CD4-positive, alpha-beta T cell treated with Interleukin-12 subunit alpha and Interleukin-12 subunit beta, for 1 hour (primary cell): Measurements from ENCODE around the gene PPP1R1B.
"Not testable (repeated sequence)": the region's sequence is repeated elsewhere in the genome, so short reads cannot be mapped to it uniquely, and the experiment has no call there.

Experiments used
- DNase-seq: peaks from one replicate; pipeline ENCODE4 v3.0.0-alpha.2; 2020

Gene PPP1R1B

DNA sequence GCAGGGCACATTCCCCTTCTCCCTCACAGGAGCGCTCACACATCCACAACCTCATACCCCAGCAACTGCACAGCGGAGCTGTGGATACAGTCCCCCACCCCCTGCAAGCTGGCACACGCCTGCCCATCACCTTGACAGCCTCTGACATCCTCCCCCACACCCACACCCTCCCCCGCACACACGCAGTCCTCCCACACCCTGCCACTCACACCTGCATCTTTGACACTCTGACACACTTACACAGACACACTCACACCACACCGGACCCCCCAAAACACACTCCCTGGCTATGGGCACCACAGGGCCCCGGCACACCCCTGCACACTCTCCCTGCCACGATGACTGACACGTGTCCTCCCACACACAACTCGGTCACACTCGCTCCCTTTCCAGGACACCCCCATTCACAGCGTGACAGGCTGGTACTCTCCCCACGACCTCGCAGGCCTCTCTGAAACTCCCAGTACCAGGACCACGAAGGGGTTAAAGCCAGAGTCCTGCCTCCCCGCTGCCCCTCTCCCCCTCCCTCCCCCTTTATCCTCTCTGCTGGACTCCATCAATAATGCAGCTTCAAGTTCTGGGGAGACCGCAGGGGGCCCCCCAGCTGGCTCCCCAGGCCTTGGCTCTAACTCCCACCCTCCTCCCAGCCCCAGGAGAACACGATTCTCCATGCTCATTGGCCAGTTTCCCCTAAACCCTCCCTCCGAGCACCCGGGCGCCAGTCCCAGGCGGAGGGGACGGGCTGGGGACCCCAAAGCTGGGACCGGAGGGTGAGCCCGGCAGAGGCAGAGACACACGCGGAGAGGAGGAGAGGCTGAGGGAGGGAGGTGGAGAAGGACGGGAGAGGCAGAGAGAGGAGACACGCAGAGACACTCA, at the start of gene PPP1R1B:
Gene PPP1R1B (plus strand): TSS at position 782 of the 876 bp plus-strand sequence. CDS start 441 bp downstream, outside the sequence.
- DNase-seq, result no peak

DNA sequence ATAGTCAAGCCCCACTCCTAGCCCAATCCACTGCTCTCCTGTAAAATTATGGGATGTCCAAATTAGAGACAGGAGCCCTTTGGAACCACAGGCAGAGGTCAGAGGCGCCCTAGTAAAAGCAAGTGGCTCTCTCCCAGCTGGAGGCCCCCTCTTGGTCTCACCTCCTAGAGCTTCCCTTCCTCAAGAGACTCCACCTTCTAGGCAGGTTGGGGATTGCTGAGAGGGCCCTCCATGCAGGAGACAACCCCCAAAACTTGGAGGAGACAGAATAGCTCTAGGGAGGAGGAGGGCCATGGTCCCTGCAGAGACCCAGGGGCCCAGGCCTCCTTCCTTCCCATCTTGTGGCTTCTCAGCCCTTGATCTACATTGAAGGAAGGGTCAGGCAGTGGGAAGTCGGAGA, 48.5 kb upstream of the PPP1R1B start:
- no peak for DNase-seq

DNA sequence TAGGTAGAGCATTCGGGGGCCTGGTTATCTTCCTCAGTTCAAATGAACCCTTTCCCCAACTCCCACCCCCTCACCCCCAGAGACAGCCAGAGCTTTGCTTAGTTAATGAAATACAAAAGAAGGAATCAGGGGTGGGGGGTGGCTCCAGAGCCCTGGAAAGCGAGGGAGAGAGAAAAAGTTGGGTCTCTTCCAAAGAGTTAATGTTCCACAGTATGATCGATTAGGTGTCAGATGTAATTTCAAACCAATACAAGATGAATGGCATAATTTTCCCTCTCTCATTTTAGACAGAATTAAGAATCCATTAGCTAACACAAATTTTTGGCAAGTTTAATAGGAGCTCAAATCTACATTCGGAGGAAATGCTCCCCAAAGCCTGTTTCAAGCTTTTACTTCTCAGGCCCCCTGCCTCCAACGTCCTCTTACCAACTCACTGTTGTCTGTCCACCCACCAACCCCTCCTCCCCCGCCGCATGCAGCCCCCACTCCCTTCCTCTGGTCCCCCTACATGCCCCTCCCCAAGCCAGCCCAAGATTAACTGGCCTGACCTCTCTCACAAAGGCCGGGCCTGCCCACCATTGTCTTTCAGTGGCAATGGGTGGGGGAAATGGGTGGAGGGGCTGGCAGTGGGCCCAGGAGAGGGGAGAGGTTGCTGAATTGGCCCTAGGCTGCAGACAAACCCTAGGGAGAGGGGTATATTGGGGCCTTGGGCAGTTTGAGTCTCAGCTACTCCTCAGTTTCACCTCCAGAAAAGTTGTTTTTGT, 47.3 kb upstream of the PPP1R1B start:
- no peak for DNase-seq

DNA sequence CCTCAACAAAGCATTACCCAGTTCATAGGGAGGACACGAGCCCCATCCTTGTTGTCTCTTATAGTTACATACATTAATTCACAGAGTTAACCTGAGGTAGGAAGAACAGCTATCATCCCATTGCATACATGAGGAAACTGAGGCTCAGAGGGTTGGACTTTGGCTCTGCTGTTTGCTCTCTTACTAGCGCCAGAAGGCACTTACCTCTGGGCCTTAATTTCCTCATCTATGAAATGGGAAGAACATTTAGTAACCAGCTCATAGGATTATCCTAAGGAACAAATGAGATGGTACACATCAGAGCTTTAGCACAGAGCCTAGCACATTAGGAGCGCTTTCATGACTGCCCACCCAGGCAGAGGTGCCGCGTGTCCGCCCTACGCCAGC, 46.7 kb upstream of the PPP1R1B start:
- DNase-seq, result no peak

DNA sequence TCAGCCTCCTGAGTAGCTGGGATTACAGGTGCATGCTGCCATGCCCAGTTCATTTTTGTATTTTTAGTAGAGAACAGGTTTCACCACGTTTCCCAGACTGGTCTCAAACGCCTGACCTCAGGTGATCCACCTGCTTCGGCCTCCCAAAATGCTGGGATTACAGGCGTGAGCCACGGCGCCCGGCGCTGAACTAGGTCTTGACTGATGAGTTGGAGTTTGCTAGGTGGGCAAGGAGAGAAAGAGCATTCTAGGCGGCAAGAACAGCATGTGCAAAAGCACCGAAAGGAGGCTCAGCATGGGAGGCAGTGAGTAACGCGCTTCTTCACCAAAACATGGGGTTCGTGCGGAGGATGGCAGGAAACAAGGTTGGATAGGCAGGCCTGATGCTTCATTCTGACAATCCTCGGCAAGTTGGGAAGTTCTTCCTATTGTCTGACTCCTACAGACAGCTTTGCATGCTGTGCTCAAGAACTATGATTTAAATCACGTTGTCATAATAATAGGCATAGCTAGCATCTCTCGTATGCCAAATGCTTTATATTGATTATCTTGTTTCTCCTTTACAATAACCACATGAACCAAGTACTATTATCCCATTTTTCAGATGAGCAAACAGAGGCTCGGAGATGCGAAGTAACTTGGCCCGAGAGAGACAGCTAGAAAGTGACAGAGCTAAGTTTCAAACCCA, 45.5 kb upstream of the PPP1R1B start:
- DNase-seq, result no peak

DNA sequence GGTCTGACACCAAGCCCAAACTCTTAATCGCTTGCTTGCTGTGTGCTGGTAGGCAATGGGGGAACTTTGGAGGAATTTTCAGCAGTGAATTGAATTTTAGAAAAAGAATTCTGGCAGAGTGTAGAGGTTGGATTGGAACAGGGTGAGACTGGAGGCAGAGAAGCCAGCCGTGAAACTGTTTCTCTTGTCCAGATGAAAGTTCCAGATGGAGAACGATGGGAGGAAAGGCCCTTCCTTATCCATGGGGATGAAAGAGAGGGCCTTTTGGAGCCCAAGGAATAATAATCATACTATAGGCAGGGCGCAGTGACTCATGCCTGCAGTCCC, 45.0 kb upstream of the PPP1R1B start:
- DNase-seq, result no peak

DNA sequence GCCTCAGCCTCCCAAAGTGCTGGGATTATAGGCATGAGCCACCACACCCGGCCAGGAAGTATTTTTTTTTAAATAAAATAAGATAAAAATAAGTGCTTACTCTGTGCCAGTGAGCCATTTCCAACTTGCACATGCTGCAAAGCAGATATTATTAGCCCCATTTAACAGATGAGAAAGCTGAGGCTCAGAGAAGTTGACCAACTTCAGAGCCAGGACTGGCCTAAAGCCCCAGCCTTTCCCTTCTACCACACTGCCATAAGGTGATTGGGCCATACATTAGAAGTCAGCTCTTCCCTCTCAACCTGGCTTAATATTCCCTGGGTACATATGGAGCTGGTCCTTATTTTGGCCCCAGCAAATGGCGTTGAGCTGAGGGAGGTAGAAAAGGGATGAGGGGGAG, 44.1 kb upstream of the PPP1R1B start:
- no peak for DNase-seq

DNA sequence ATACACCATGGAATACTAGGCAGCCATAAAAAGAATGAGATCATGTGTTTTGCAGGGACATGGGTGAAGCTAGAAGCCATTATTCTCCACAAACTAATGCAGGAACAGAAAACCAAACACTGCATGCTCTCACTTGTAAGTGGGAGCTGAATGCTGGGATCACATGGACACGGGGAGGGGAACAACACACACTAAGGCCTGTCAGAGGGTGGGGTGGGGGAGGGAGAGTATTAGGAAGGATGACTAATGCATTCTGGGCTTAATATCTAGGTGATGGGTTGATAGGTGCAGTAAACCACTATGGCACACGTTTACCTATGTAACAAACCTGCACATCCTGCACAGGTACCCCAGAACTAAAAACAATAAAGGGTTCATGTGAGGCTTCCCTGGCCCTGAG, 36.6 kb upstream of the PPP1R1B start:
- not testable (repeated sequence) for DNase-seq

DNA sequence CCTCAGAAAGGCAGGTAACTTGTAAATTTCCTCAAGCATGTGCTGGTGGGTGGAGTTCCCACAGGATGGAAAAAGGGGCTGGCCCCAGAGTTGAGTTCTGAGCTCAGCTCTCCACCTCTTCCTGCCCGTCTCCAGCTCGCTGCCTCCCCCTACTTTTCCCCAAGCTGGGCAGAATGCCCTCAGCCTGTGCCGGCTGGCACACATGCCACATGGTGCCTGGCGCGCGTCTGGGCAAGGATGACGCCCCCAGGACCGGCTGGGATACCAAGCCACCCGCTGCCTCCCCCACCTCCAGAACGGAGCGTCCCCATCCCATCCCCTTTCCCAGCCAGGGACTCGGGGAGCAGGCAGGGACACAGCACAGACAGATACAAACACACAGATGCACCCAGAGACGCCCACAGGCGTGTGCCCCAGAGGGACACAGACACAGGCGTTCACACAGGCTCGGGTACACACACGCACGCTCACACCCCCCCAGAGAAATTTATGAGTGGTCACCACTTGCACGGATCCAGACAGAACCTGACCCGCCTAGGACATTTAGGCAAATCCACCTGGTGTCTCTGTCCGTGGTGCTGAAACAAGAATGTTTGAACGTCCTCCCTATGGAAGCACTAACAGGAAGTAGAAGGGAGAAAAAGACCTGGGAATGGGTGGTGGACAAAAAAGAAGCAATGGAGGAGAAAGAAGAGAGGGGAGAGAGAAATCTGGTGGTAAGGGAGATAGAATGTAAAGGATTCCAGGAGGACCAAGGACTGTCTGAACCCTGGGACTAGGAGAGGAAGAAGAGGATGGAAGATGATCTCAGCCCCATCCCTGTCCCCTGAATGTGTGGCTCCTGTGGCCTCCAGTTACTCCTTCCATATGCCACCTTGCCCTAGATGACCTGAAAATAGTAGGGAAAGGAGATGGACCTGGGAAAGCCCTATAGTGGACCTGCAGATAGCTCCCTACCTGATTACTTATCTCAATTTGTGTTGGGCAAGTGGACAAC, 34.5 kb upstream of the PPP1R1B start:
- DNase-seq, result peak; percentile 27

DNA sequence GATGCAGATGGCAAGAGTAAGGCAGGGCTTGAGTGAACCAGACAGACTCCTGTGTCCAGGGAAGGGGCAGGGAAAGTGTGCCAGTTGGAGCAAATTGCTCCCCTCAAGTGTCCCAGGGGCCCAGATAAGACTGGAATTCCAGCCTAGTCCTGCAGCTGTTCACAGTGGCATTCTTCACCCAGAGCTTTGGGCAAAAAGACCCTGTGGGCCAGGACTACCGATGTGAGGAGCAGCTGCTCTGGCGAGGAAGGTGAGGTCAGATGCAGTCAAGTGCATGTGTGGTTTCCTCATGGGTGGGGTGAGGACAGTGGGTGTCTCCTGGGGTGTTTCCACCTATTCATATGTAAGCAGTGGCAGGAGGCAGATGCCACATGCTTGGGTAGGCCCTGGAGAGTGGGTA, 33.4 kb upstream of the PPP1R1B start:
- no peak for DNase-seq

DNA sequence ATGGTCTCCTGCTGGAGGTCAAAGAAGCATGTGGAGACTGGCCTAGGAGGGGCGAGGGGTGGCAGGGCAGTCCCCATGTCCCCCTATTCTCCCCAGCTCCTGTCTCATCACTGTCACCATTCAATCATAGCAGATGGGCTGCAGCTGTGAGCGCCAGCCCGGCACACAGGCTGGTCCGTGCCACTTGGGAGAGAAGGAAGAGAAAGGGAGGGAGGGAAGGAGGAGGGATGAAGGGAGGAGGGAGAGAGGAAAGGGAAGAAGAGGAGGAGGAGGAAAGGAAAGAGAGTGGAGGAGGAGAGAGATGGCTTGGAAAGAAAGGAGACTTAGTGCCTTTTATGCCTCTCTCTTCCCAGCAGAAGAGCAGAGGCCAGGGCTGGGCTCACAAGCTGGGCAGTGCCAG, 31.5 kb upstream of the PPP1R1B start:
- DNase-seq, result no peak

DNA sequence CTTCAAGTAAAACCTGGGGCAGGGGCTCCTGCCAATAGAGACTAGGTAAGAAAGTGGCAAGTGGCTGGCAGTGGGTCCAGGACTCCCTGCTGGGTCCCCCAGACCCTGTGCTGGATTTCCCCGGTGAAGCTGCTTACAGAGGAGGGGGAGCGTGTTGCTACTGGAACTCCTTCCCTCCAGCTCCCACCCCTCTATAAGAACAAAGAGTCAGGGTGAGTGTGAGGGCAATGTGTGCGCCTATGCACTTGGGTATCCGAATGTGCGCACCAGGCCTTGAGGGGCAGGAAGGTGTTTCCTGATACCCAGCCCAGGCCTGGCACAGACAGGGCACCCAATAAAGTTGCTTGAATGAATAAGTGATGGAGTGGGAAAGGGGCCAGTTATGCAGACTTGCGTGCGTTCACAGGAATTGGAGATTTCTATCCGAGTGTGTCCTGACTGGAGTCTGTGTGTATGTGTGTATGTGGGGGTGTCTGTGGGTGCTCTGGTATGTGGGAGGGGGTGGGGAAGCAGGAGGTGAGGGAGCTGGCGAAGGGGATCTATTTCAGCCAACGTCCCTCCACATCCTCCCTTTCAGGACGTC, 30.7 kb upstream of the PPP1R1B start:
- no peak for DNase-seq

DNA sequence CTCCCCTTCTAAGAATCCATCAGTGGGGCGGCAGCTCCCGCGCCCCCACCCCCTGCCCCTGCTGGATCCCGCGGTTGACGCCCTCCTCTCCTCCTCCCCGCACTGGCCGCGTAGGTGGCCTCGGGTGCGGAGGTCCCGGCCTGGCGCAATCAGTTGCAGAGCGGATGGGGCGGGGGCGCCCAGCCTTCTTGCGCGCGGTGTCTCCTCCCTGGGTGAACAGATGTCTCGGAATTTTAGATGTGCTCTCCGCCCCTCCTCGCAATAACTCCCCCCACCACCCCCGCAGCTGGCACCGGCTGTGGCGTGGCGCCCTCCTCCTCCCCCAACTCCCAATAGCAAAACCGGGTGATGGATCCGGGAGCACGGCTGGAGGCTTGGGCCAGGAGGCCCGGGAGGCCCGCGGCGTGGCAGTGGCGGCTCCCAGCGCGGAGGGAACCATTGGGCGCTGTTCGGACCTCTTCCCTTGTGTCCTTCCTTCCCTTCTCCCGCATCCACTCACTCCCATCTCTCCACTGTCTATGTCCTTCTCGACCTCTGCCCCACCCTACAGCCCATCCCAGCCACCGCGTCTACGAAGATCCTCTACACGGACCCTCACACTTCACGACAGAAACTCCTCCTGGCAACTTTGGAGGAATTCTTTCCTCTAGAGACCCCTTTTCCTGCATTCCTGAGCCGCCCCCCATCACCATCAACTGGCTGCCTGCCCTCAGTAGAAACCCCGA, 30.0 kb upstream of the PPP1R1B start:
- DNase-seq, result no peak

DNA sequence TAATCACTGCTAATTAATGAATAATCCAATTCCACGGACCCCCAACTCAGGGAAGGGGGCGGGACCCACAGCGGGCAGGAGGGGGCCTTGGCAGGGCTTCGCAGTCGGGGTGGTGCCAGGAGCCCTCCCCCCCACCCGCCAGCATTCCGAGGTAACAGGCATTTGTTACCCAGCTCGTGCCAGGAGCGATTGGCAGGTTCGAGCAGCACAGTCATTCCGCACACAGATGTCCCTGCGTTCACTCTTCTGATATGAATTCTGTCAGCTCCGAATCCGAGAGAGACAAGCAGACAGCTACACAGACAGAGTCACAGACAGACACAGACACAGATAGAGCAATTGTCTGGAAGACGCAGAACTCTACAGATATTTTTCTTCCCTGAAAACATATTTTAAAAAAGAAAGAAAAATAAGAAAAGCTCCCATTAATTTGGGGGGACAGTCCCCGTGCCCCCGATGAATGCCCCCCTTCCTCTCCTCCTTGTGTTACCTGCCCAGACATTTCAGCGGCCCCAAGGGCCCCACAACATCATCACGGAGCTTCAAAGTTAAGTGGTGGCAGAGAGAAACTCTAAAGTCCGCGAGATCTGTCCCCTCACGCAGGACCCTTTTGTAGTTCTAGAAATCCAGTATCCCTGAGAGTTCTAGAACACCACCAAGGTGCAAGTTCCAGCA, 29.2 kb upstream of the PPP1R1B start:
- DNase-seq, result no peak

DNA sequence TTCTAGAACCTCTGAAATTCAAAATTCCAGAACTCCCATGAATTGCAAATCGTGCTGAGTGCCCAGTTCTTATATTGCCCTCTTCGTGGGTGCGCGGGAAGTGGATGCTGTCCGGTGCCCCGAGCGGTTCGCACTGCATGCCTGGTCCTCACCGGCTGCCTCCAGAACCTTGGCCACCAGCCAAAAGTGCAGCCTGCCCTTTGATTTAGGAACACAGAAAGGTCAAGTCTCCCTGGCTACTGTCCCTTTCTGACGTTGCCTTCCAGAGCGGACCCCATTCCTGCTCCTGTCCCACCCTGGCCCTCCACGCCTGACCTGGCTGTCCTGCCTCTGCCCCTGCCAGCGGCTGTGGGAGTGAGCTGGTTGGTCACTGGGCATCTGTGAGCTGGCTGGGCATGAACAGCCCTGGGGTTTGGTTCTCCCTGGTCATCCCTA, 28.7 kb upstream of the PPP1R1B start:
- no peak for DNase-seq

DNA sequence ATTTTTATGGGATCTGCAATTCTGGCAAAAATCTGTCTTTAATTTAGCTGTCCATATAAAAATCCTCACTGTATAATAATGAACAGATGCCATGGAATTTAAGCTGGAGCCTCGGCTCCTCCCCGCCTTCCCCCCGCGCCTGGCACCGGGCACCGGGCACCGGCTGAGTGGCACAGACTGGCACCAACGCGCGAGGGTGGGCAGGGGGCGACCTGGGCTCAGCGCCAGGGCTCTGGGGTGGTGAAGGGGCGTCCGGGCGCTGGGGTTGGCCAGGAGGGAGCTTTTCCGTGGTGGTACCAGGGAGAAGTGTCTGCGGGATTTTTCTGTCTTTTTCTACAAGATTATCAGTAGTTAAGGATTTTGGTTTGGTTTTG, 28.1 kb upstream of the PPP1R1B start:
- no peak for DNase-seq

DNA sequence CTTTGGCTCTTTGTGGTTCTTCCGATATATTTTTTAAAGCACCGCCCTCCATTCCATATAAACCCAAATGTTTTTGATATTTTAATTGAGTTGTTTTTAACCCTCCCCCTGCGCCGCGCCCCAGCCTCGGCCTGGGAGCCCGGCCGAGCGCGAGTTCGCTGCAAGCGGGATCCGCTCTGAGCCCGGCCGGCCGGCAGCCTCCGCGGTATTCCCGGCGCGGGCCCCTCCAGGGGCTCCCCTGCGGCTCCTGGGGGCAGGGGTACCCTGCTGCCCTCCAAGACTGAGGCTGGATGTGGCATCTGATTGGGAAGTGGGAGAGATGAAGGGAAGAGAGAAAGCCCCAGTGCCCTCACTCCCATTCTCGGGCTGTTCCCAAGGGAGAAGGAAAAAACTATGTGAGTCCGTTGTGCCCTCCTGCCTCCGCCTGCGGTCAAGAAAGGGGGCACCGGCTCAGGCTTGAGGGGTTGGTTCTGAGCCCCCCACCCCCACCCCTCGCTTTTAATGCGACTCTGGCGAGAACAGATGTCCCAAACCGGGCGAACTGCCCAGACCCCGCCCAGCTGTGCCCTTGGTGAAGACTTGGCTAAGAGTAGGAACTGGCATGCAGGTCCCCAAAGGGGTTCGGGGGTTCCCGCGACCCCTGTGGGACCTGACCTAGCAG, 27.6 kb upstream of the PPP1R1B start:
- no peak for DNase-seq

DNA sequence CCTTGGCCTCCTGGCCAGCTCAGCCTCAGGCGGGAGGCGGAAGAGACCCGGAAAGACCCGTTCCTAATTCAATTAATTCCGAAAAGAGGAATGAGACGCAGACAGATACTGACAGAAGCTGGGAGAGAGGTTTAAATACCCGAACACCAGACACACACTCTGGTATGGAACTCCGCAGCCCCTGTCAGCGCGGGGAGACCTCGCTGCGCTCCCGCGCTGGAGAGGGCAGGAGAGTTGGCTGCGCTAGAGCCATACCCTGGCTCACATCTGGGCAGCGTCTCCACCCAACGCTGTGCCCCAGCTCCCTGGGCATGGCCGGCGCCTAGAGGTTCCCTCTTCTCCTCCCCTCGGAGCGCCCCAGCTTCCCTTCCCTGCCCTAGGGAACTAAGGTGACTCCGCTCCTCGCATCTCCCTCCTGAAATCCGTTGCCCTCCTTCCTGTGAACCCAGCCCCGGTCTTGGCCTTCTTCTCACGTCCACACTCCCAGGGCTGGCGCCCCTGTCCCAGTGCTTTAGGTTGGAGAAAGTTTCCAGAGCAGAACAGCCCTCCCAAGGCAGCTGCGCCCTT, 27.0 kb upstream of the PPP1R1B start:
- no peak for DNase-seq

DNA sequence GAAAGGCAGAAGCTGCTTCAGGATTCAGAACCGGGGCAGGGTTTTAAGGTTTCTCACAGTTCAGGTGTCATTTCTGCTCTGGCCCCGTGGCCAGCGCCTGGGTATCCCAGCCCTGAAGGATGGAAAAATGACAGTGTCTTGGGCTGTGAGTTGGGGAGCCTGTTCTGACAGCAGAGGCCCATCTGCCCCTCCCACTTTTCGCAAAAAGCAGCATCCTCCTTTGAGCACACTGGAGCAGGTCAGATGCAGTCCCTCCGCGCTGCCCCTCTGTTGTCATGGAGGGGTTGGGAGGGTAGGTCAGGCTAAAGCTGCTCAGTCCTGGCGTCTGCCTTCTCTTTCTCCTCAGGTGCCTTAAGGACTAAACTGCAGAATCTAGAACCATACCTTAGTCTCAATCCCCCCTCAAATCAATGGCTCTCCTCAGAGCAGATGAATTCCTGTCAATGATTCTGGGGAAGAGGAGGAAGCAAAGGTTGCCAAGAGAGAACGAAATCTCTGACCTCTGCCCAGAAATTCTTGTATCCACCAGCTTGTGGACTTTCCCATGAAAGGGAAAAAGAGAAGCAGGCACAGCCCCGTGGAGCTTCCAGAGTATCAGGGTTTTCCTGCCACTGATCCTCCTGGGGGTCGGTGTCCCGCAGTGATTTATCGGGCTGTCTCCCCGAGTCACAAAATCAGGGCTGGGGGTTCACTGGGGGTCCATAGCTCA, 26.3 kb upstream of the PPP1R1B start:
- DNase-seq, result no peak
